Measurements from ENCODE around the gene TEX2. TPM values are rescaled to one million over a fixed set of nuclear protein-coding genes. Genes with fewer than 3 reads are reported as not detected.

TEX2 gene
- total and polyA plus RNA-seq, 2 of the 13 experiments (the other 11 are each of a cell fraction or from before 2014, with no cell fraction given): 21.4 to 37.7 TPM

DNA sequence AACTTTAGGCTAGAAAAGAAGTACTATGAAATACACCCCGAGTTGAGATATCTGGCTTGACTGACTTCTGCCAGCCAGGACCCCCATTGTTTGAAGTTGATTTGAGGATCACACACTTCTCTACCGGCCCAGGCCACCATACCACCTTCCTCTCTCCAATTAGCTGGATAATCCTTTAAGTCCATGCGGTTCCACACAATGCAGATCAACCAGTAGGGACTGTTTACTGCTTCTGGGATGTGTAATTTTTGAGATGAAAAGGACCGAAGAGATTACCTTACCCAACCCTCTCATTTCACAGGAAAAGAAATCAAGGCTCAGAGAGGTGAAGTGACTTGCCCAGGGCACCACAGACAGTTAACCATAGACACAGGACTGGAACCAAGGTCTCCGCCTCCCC is 153.7 kb downstream of the TEX2 start:
- no TSS peak for BruUV-seq (replicated peaks)
- intact Hi-C loops (cut with micrococcal nuclease; ENCODE audit: unreplicated experiment): no loop called here
- Histone ChIP-seq H3K4me3 (replicated peaks in 1 of 3; ENCODE audit: insufficient read depth in 1 of 3, low read depth in 2 of 3, low read length in 3 of 3) (no peak overlapping the region), H3K36me3 (replicated peaks in 1 of 2; ENCODE audit: control insufficient read depth in 1 of 2, insufficient read depth in 2 of 2, low read length in 2 of 2) (no peaks in the 10 kb centered on the region; a peak in 1 of 5 replicates), H4K20me1 (ENCODE audit: insufficient read depth, low read length) (no peaks in the 10 kb centered on the region), H3K4me2 (ENCODE audit: low read depth, low read length) (no peak overlapping the region), H3K27me3 (ENCODE audit: control insufficient read depth in 1 of 2, insufficient read depth in 2 of 2, low read length in 2 of 2) (no peaks in the 10 kb centered on the region), H3K4me1 (ENCODE audit: insufficient read depth, low read length) (peaks cover 45% of the 10 kb centered on the region), H3K9ac (ENCODE audit: insufficient read depth, low read depth, low read length) (no peak overlapping the region), H2AFZ (ENCODE audit: low read length) (no peak overlapping the region), H3K9me3 (ENCODE audit: low read length) (no peaks in the 10 kb centered on the region), H3K79me2 (ENCODE audit: insufficient read depth, low read length) (peaks cover 22% of the 10 kb centered on the region), H3K27ac (ENCODE audit: extremely low read length, insufficient read depth, low read length) (no peak overlapping the region)
- POLR2A ChIA-PET: no interaction called here
- in situ Hi-C loops (cut with HindIII; ENCODE audit: extremely low pct_ligation_motif_present, low pct_unique_long_range_greater_than_20kb): no loop called here
- no peak for FAIRE-seq
- WGBS (ENCODE audit: low lambda C conversion rate): 95% methylated on average over 5 of the region's 5 CpGs
- ATAC-seq: no peak
- DNase-seq (ENCODE audit: low spot score): no peak
- CTCF ChIA-PET (ENCODE audit: low intra/inter-chr PET ratio, low total read pairs): no interaction called here
- TF ChIP-seq, protein P1, sequence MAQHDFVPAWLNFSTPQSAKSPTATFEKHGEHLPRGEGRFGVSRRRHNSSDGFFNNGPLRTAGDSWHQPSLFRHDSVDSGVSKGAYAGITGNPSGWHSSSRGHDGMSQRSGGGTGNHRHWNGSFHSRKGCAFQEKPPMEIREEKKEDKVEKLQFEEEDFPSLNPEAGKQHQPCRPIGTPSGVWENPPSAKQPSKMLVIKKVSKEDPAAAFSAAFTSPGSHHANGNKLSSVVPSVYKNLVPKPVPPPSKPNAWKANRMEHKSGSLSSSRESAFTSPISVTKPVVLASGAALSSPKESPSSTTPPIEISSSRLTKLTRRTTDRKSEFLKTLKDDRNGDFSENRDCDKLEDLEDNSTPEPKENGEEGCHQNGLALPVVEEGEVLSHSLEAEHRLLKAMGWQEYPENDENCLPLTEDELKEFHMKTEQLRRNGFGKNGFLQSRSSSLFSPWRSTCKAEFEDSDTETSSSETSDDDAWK (CRISPR knock-in tag; IDR thresholded peaks at IDR 0.05): no peak
- TF ChIP-seq, protein P2, sequence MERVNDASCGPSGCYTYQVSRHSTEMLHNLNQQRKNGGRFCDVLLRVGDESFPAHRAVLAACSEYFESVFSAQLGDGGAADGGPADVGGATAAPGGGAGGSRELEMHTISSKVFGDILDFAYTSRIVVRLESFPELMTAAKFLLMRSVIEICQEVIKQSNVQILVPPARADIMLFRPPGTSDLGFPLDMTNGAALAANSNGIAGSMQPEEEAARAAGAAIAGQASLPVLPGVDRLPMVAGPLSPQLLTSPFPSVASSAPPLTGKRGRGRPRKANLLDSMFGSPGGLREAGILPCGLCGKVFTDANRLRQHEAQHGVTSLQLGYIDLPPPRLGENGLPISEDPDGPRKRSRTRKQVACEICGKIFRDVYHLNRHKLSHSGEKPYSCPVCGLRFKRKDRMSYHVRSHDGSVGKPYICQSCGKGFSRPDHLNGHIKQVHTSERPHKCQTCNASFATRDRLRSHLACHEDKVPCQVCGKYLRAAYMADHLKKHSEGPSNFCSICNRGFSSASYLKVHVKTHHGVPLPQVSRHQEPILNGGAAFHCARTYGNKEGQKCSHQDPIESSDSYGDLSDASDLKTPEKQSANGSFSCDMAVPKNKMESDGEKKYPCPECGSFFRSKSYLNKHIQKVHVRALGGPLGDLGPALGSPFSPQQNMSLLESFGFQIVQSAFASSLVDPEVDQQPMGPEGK (CRISPR knock-in tag; IDR thresholded peaks at IDR 0.05): no peak
- TF ChIP-seq, protein P3, sequence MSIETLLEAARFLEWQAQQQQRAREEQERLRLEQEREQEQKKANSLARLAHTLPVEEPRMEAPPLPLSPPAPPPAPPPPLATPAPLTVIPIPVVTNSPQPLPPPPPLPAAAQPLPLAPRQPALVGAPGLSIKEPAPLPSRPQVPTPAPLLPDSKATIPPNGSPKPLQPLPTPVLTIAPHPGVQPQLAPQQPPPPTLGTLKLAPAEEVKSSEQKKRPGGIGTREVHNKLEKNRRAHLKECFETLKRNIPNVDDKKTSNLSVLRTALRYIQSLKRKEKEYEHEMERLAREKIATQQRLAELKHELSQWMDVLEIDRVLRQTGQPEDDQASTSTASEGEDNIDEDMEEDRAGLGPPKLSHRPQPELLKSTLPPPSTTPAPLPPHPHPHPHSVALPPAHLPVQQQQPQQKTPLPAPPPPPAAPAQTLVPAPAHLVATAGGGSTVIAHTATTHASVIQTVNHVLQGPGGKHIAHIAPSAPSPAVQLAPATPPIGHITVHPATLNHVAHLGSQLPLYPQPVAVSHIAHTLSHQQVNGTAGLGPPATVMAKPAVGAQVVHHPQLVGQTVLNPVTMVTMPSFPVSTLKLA (IDR thresholded peaks at IDR 0.05): no peak
- TF ChIP-seq, protein P4, sequence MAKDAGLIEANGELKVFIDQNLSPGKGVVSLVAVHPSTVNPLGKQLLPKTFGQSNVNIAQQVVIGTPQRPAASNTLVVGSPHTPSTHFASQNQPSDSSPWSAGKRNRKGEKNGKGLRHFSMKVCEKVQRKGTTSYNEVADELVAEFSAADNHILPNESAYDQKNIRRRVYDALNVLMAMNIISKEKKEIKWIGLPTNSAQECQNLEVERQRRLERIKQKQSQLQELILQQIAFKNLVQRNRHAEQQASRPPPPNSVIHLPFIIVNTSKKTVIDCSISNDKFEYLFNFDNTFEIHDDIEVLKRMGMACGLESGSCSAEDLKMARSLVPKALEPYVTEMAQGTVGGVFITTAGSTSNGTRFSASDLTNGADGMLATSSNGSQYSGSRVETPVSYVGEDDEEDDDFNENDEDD (CRISPR knock-in tag; IDR thresholded peaks at IDR 0.05; ENCODE audit: borderline replicate concordance): no peak
- no peak for TF ChIP-seq ZNF20 (CRISPR knock-in tag; IDR thresholded peaks at IDR 0.05)
- TF ChIP-seq ZNF10 (CRISPR knock-in tag; IDR thresholded peaks at IDR 0.05; ENCODE audit: borderline replicate concordance, low read depth): no peak
- TF ChIP-seq, protein P5, sequence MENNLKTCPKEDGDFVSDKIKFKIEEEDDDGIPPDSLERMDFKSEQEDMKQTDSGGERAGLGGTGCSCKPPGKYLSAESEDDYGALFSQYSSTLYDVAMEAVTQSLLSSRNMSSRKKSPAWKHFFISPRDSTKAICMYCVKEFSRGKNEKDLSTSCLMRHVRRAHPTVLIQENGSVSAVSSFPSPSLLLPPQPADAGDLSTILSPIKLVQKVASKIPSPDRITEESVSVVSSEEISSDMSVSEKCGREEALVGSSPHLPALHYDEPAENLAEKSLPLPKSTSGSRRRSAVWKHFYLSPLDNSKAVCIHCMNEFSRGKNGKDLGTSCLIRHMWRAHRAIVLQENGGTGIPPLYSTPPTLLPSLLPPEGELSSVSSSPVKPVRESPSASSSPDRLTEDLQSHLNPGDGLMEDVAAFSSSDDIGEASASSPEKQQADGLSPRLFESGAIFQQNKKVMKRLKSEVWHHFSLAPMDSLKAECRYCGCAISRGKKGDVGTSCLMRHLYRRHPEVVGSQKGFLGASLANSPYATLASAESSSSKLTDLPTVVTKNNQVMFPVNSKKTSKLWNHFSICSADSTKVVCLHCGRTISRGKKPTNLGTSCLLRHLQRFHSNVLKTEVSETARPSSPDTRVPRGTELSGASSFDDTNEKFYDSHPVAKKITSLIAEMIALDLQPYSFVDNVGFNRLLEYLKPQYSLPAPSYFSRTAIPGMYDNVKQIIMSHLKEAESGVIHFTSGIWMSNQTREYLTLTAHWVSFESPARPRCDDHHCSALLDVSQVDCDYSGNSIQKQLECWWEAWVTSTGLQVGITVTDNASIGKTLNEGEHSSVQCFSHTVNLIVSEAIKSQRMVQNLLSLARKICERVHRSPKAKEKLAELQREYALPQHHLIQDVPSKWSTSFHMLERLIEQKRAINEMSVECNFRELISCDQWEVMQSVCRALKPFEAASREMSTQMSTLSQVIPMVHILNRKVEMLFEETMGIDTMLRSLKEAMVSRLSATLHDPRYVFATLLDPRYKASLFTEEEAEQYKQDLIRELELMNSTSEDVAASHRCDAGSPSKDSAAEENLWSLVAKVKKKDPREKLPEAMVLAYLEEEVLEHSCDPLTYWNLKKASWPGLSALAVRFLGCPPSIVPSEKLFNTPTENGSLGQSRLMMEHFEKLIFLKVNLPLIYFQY (CRISPR knock-in tag; IDR thresholded peaks at IDR 0.05; ENCODE audit: borderline replicate concordance): no peak
- no peak for TF ChIP-seq KDM3A (CRISPR knock-in tag; IDR thresholded peaks at IDR 0.05; ENCODE audit: low read depth)

All from HepG2 (cell line).